Esophagus muscularis mucosa (tissue), 4 donors: Measurements from ENCODE around the gene CARMIL1.

ENCODE experiments used
- EP300 ChIP-seq: sonication (generic); formaldehyde crosslinking; IDR thresholded peaks from one replicate; pipeline ENCODE4 v1.6.1; 2017; ENCODE audit warnings: antibody characterized with exemption
- POLR2A ChIP-seq: fragments of 450-650 bp; IDR thresholded peaks from one replicate; pipeline ENCODE4 v1.6.1; 2017; ENCODE audit warnings: antibody characterized with exemption, moderate library complexity, mild to moderate bottlenecking, low read depth
- TF ChIP-seq, protein P1 (sequence below), 3 experiments: fragments of 200-600 bp in 2 of 3; fragments of 450-650 bp in 1 of 3; sonication (generic) in 2 of 3; IDR thresholded peaks; one replicate each; pipeline ENCODE4 v1.5.1; 2017 to 2019; ENCODE audit warnings: antibody characterized with exemption in 3 of 3, mild to moderate bottlenecking in 2 of 3, moderate library complexity in 1 of 3

- TF ChIP-seq, protein P1, sequence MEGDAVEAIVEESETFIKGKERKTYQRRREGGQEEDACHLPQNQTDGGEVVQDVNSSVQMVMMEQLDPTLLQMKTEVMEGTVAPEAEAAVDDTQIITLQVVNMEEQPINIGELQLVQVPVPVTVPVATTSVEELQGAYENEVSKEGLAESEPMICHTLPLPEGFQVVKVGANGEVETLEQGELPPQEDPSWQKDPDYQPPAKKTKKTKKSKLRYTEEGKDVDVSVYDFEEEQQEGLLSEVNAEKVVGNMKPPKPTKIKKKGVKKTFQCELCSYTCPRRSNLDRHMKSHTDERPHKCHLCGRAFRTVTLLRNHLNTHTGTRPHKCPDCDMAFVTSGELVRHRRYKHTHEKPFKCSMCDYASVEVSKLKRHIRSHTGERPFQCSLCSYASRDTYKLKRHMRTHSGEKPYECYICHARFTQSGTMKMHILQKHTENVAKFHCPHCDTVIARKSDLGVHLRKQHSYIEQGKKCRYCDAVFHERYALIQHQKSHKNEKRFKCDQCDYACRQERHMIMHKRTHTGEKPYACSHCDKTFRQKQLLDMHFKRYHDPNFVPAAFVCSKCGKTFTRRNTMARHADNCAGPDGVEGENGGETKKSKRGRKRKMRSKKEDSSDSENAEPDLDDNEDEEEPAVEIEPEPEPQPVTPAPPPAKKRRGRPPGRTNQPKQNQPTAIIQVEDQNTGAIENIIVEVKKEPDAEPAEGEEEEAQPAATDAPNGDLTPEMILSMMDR (IDR thresholded peaks at IDR 0.05), result no peak
- TF ChIP-seq POLR2A, result no peak
- TF ChIP-seq EP300, result no peak
These were observed 57.8 kb downstream of the CARMIL1 start for GRCh38 chr6:25336996-25337395.
